ENCODE results near the gene NPAS1.
A peak's percentile ranks its signal among the peaks of the same experiment; 100 is the strongest.
"Not testable (repeated sequence)": the region's sequence is repeated elsewhere in the genome, so short reads cannot be mapped to it uniquely, and the experiment has no call there.

Gene NPAS1

DNA sequence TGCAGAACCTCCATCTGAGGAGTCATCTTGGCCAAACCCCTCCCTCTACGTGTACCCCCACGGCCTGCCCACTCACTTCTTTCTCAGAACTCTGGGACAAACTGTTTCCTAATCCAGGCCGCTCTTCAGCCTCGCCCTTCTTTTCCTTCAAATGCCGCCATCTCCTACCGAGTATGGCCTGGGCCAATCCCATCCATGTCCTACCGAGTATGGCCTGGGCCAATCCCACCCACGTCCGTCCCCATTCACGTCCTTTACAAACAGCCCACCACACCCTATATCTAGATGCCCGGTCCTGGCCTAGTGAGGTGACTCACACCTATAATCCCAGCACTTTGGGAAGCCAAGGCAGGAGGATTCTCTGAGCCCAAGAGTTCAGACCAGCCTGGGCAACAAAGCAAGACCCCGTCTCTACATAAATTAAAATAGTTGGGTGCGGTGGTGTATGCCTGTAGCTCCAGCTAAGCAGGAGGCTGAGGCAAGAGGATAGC, 27.7 kb downstream of the NPAS1 start:
- no peak for DNase-seq (ENCODE audit: low read depth)

DNA sequence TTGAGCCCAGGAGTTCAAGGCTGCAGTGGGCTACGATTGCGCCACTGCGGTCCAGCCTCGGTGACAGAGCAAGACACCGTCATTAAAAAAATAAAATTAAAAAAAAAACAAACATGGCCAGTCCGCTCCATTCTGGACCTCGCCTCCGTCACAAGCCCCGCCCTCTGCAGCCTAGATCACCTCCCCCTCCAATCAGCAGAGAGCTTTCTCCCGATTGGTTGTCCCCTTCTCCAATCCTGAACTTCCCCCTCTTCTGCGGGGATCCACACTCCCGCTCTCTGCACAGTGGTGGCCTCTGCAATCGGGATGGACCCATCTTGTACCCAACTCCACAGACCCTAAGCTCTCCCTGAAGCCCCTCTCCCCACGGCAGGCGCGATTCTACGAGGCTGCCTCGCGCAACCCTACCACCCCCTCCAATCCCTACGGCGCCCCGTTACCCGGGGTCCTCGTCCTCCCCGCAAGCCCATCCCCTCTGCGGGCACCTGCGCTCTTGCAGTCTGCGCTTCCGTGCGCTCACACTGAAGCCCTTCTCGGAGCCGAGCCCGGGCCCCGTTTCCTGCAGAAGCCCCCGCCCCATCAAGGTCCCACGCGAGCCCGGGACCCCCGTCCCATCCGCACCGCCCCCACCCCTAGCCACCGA, 28.2 kb downstream of the NPAS1 start:
- DNase-seq (ENCODE audit: low read depth) = peak; percentile 28

DNA sequence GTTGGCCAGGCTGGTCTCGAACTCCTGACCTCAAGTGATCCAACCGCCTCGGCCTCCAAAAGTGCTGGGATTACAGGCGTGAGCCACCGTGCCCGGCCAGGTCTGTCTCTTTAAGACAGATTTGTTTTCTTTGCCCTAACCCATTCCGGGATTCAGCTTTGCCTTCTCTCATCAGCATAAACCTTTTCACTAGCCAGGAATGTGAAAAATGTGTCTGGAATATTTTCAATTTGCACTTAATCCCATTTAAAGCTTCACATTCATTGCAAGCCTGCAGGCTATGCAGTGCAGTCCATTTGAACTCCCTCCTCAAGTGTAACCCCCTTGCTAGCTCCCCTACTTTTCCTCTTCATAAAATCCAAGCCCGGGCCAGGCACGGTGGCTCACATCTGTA, 29.7 kb downstream of the NPAS1 start:
- DNase-seq (ENCODE audit: low read depth) = no peak

DNA sequence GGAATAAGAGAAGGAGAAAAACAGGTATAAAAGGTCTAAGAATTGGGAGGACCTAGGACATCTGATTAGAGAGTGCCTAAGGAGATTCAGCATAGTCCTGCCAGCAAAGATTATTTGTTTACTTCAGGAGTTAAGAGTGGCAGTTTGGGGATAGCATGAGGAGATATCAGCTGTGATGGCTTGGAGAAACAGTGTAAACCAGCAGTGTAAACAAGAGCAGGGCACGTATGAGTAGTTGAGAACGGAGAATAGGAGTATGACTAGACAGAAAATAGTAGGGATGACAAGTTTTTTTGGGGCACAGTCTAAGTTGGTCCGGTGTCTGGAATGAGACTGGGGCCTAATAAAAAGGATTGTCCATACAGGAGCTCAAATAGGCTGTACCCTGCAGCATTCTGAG, 30.9 kb downstream of the NPAS1 start:
- not testable (repeated sequence) for DNase-seq (ENCODE audit: low read depth)

DNA sequence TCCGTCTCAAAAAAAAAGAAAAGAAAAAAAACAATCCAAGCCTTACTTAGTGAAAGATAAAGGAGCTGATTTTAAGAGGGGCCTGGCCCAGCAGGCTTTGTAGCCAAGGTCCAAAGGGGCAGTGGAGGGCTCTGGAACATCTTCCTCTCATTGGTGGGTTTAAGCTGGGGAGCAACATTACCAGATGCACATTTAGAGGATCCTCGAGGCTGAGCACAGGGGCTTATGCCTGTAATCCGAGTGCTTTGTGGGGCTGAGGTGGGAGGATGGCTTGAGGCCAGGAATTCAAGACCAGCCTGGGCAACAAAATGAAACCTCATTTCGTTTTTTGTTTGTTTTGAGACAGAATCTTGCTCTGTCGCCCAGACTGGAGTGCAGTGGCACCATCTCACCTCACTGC, 36.8 kb downstream of the NPAS1 start:
- DNase-seq (ENCODE audit: low read depth) = no peak

DNA sequence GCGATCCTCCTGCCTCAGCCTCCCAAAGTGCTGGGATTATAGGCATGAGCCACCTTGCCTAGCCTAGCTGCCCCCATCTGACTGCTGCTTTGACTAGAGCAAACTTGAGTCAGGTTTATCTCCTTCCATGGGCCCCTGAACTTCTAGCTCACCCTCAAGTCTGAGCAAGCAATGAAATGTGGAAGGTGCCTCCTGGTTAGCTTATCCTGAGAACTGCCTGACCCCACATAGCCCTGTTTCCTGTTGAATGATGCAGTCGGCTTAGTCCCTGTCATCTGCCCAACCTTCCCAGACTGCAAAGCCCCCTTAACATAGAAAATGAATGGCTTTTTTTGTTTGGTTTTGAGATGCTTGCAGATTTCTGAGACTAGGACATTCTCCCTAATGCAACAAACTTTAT, 37.7 kb downstream of the NPAS1 start:
- DNase-seq (ENCODE audit: low read depth) = no peak

DNA sequence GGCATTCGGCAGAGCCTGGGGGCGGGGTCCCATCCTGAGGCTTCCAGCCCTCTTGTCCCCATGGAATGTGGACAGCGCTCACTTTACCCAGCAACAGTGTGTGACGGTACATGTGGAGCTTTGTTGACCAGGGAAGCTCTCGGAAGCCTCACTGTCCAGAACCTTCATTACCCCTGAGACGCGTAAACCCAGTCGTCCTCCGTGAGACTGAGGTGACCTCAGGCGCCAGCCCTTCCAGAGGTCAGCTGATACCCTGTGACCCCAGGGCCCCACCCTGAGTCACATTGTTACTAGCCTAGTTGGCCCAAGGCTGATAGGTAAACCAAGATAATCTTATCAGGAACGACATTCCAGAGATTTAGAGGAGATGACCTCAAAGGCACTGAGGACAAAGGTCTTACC, 39.0 kb downstream of the NPAS1 start:
- no peak for DNase-seq (ENCODE audit: low read depth)

DNA sequence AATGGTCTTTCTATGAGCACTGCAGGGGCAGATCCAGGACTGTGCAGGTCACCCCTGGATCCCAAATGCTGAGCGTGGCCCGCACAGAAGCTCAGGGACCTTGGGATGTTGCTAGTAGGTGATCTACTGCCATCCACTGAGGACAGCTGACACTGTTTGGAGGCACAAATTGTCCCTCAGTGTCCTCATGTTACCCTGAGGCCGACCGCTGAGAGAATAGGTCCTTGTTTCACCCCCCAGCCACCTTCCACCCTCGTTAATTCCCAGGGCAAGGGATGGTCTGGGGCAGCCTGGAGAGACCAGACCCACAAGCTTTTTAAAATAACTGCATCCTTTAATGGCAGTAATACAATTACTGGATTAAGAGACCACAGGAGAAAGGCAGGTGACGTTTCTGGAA, 44.2 kb downstream of the NPAS1 start:
- DNase-seq (ENCODE audit: low read depth) = no peak

DNA sequence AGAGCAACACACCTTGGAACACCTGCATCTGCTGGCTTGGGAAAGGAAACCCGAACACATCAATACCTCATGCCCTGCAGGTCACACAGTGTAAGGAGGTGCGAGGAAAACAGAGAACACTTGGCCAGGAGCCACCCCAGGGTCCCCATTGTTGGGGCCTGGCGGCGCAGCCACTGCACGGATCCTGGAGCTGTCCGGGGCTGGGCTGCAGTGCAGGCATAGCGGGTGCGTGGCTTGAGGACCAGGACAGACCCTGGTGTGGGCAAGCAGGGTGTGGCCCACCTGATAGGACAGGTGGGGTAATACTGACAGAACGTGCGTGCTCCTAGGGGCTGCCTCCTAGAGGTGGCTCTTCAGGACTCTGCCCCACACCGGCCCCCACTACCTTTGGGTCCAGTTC, 45.6 kb downstream of the NPAS1 start:
- DNase-seq (ENCODE audit: low read depth) = no peak

DNA sequence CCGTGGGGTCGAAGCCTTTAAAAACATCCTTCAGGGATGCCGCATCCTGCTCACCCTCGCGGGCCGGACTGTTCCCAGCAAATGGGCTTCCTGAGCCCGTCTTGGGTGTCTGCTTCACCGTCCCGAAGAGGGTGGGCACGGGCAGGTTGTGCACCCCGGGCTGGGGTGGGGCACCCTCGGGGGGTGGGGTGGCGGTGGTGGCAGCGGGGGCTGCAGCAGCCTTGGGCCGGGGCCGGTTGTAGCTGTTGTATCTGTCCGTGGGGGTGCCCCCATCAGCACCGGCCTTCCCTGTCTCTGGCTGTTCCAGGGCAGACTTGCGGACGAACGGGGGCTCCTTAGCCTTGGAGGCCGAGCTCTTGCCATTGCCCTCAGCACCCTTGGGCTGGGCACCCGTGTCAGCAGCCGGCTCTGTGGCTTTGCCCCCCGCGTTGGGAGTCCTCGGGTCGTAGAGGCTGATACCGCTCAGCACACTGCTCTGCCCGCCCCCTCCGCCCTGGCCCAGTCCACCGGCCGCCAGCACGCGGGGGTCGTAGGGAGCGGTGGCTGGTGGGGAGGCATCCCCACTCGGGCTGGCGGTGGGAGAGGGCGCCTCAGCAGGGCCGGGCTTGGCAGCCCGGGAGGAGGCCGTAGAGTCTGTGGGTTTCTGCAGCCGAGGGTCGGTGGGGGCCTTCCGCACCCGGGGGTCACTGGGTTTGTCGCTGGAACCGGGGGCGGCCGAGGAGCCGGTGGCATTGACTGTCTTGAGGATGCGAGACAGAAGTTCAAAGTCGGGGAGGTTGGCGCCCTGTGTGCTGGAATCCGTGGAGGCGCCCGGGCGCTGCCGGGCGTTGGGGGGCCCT, 47.0 kb downstream of the NPAS1 start:
- DNase-seq (ENCODE audit: low read depth) = no peak

DNA sequence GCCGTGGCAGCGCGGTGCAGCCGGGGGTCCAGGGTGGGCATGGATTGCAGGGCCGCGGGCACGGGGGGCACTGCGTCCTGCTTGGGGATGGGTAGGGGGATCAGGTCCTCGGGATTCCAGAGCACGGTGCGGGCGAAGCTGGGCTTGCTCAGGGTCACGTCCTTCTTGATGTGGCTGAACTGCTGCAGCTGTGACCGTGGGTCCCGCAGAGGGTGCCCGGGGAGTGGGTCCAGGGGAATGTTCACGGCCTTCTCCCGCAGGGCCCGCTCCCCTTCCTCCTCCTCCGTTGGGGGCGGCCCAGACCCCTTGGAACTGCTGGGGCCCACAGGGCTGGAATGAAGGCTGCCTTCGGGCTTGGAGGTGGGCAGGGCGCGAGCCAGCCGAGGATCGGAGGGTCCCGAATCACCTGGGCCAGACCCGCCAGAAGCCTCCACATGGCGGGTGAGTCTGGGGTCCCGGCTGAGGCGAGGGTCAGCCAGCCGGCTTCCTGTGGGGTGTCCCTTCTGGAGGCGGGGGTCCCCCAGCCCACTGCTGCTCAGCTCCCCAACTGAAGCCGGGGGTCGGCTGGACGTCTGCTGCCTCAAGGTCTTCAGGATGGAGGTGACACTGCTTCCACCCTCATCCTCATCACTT, 47.7 kb downstream of the NPAS1 start:
- no peak for DNase-seq (ENCODE audit: low read depth)

DNA sequence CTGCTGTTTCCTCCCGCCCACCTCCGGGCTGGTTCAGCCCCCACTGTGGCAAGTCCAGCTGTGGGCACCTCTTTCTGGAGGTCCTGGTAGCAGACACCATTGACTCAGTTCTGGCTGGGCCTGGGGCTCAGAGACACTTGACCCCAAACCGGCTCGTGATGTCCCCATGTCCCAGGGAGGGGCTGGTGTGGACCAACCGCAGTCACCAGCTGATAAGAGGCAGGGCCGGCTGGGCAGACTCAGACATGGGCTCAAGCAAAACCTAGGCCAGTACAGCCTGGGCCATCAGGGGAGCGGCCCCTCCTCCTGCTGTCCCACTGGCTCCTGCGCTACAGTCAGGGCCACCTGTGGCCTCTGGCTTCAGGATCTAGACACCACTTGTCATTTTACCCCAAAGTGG, 48.6 kb downstream of the NPAS1 start:
- DNase-seq (ENCODE audit: low read depth) = no peak

DNA sequence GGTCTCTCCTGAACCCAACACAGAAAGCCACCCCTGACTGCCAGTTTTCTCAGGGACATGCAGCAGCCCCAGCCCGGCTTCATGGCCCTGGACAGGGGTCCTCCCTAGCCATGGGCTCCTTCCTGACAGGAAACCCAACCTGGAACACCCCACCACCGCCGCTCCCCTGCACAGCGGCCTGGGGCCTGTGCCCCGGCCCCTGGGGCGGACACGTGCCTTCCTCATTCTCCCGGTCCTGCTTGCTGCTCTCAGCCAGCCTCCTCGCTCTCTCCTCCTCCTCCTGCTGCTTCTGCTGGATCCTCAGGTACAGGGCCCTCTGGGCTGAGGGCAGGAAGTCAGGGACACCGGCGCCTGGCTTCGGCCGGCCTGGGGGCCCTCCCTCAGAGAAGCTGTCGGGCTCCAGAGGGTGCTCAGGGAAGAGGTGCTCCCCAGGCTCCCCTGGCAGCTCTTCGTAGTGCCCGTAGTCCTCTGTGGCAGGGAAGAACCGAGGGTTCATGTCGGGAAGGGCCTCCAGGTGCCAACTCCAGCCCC, 49.3 kb downstream of the NPAS1 start:
- no peak for DNase-seq (ENCODE audit: low read depth)

DNA sequence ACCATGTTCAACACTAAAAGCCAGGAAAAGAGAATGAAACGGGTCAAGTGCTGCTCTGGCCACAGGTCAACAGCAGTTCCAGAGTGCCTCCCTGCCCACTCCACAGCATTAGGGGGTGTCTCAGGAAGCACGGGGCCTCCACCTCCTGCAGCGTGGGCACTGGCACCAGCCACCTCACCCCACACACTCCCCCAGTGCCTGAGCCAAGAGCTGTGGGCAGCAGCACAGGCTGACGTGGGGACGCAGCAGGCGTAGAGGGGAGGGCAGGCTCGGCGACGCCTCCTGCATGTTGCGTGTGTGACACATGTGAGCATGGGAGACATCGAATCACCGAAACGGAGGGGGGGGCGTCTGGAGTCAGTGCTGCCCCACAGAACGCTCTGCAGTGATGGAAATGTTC, 50.2 kb downstream of the NPAS1 start:
- no peak for DNase-seq (ENCODE audit: low read depth)

DNA sequence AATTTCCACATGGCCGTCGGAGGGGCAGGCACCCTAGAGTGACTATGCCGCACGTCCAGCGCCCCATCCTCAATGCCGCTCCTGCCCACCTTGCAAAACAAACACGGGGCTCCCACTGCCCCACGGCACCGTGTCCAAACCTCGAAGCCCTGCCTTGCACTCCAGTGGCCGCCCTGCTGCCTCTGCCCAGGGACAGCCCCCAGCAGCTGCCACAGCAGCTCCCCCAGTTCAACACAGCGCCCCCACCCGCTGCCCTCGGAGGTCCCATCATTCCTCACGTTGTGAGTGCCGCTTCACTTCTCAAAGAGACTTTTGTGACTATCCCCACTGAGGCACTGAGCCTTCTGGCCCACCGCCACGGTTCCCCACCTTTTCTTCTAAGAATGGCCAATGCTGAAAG, 51.1 kb downstream of the NPAS1 start:
- no peak for DNase-seq (ENCODE audit: low read depth)

DNA sequence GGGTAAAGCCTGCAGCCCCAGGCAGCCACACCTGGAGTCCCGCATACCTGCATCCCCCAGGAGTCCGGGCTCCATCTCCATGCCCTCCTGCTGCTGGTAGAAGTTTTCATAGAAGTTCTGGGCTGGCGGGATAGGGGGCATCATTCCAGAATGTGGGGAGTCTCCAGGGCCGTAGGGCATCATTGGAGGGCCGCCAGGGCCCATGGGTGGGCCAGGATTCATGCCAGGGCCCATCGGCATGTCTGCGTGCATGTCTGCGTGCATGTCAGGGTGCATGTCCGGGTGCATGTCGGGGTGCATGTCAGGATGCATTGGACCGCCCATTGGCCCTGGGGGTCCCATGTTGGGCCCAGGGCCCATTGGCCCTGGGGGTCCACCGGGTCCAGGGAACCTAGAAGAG, 52.1 kb downstream of the NPAS1 start:
- DNase-seq (ENCODE audit: low read depth) = no peak

DNA sequence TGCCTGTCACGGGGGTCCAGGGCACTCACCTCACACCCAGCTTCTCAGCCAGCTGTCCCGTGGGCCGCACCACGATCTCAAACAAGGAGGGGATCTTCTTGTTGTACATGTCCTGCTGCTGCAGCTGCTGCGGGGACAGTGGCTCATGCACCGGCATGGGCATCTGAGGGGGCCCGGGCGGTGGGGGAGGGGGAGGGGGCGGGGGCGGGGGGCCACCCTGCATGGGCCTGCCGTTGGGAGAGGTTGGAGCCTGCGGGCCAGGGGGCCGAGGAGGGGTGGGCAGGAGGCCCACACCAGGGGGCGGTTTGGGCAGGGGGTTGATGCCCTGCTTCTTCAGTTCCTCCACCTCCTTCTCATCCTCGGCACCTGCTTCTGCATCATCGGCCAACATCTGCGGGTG, 52.7 kb downstream of the NPAS1 start:
- DNase-seq (ENCODE audit: low read depth) = no peak

DNA sequence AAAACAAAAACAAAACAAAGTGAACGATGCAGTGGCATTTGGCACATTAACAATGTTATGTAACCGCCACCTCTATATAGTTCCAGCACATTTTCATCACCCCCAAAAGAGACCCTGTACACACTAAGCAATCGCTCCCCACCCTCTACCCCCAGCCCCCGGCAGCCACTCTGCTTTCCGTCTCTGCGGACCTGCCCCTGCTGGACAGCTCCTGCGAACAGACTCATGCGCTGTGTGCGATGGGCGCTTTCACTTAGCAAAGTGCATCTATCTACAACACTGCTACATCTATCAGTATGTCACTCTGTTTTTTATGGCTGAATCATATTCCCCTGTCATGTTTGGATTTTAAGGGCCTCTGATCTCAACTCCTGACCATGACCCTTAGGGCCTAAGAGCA, 53.9 kb downstream of the NPAS1 start:
- DNase-seq (ENCODE audit: low read depth) = no peak

DNA sequence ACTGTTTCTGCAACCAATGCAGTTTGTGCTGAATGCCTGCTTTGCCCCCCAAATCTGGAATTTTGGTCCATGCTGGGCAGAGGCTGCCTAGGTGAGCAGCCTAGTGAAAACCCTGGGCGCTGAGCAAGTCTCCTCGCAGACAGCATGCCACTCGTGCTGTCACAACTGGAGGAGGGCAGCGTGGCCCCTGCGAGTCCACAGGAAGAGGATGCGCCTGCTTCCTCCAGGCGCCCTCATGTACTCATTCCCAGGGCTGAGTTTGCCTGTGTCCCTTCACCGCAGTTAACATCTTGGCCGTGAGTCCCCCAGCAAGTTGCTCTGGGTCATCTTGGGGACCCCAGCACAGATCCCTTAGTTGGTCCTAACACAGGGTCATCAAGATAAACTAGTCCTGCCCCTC, 55.0 kb downstream of the NPAS1 start:
- DNase-seq (ENCODE audit: low read depth) = no peak

DNA sequence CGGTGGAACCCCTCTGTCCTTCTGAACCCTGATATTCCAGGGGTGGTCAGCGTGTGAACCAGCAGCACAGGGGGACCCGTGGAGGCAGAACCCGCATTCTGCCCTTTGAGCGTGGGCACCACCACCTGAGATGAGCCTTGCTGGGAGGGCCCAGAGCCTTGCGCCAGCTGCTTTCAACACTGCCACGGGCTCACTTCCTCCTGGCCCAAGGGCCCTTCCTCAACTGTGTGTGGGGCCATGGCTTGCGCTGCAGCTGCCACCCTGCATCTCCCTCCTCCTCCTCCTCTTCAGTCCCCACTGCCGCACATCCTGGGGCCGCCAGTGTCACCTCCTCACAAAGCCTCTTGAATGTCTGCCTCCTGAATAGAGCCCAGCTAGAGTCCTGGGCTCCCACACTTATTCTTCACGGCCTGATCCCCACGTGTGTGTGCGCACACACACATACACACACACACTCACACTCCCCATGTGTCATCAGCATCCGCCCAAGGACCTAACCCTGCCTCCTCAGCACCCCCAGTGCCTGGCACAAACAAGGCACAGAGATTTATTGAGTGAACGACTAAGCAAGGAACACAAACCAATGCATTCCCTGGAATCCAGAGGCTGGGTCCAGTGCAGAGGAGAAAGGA, 55.7 kb downstream of the NPAS1 start:
- DNase-seq (ENCODE audit: low read depth) = no peak

DNA sequence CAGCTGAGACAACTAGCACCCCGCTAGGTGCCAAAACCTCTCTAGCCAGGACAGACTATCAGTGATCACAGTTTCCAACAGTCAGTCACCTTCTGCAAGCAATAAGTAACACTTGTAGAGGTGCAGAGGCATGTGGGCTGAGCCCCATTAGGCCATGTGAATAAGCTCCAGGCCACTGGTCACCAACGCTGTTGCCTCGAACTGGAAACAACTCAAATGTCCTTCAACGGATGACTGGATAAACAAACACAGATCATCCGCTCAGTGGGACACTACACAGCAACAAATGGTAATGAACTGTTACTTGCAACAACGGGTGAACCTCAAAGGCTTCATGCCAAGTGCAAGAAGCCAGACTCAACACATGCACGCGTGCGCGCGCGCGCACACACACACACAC, 56.3 kb downstream of the NPAS1 start:
- no peak for DNase-seq (ENCODE audit: low read depth)

DNA sequence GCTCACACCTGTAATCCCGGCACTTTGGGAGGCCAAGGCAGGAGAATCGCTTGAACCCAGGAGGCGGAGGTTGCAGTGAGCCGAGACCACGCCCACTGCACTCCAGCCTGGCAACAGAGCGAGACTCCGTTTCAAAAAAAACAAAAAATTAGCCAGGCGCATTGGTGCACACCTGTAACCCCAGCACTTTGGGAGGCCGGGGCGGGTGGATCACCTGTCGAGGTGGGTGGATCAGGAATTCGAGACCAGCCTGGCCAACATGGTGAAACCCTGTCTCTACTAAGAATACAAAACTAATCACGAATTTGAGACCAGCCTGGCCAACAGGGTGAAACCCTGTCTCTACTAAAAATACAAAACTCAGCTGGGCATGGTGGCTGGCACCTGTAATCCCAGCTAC, 58.7 kb downstream of the NPAS1 start:
- DNase-seq (ENCODE audit: low read depth) = not testable (repeated sequence)

DNA sequence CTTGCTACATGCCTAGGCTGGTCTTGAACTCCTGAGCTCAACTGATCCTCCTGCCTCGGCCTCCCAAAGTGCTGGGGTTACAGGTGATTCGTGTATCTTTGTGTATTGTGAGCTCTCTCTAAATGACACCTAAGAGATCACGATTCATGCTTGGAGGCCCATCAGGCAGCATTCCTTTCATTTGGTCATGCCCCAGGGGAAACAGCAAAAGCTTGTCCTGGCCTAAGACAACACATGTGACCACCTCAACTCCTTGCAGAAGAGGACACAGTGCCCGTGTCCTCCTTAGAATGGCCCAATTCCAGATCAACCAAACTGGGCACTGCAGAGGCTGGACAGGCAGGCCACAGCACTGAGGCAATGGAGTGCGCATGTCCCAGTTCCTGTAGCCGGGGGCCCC, 61.5 kb downstream of the NPAS1 start:
- no peak for DNase-seq (ENCODE audit: low read depth)

Data from stimulated activated CD8-positive, alpha-beta memory T cell treated with anti-CD3 and anti-CD28 coated beads, Interleukin-12 subunit alpha, Interleukin-12 subunit beta, amount 100 ng/mL, for 4 hours (primary cell).